Skin epidermis (tissue), 12 donors: ENCODE results near the gene SNPH.

Source experiments
- H3K27ac ChIP-seq, 21 experiments: fragments of 200-600 bp; sonication (generic) in 11 of 21; one replicate each; pipeline ENCODE4 v1.5.0; 2020; ENCODE audit warnings: mild to moderate bottlenecking in 3 of 21, inconsistent platforms in 2 of 21, moderate library complexity in 2 of 21
- H3K4me3 ChIP-seq, 7 experiments: fragments of 200-600 bp; sonication (generic) in 2 of 7; one replicate each; pipeline ENCODE4 v1.5.0; 2020; ENCODE audit warnings: inconsistent platforms in 2 of 7, mild to moderate bottlenecking in 2 of 7, moderate library complexity in 1 of 7

Gene SNPH

DNA sequence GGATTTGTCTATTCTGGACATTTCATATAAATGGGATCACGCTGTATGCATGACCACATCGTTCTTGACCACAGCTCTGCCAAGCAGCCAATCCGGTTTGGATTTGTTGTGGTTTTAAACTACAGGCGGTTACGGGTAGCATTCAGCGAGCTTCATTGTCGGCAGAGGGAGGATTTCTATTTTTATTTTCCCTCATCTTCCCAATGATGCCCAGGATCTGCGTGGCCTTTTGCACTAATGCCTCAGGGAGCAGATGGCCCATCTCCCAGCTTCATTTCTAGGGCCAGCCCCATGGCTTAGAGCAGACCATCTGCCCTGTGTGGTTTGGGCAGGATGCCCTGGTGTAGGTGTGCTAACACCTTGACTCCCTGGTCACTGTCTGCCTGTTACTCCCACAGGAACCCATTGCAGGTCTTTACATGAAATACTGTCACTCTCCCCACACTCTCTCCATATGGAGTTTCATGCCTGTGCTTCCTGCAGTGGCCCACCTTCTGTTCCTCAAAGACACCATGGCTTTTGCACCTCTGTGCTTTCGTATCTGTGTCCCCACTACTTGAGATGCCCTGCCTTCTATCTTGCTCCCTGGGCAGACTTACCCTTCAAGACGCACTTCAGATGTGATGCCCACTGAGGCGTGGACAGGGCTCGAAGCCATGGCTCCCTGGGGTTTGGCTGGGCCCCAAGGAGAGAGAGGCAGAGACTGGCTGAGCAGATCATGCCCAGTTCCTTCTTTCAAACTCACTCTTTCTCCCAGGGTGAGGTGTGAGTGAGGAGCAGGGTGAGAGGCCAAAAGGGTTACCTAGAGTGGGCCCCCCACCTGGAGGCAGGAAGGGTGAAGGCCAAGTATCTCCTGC lies 36.8 kb downstream of the SNPH start:
- Histone ChIP-seq H3K27ac (no peak overlapping the region), H3K4me3 (no peak overlapping the region)

DNA sequence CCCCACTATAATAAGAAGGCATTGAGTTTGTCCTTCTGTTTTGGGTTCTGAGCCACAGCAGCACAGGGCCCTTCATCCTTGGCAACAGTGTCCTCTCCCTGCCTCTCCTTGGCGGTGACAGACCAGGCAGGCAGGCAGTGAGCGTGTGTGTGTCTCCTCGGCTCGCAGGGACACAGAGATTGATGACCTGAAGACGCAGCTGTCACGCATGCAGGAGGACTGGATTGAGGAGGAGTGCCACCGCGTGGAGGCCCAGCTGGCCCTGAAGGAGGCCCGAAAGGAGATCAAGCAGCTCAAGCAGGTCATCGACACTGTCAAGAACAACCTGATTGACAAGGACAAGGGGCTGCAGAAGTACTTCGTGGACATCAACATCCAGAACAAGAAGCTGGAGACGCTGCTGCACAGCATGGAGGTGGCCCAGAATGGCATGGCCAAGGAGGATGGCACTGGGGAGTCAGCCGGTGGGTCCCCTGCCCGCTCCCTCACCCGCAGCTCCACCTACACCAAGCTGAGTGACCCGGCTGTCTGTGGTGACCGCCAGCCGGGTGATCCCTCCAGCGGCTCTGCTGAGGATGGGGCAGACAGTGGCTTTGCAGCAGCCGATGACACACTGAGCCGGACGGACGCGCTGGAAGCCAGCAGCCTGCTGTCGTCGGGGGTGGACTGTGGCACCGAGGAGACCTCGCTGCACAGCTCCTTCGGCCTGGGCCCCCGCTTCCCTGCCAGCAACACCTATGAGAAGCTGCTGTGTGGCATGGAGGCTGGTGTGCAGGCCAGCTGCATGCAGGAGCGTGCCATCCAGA lies 38.8 kb downstream of the SNPH start:
- Histone ChIP-seq H3K4me3 (no peak overlapping the region), H3K27ac (no peak overlapping the region)

DNA sequence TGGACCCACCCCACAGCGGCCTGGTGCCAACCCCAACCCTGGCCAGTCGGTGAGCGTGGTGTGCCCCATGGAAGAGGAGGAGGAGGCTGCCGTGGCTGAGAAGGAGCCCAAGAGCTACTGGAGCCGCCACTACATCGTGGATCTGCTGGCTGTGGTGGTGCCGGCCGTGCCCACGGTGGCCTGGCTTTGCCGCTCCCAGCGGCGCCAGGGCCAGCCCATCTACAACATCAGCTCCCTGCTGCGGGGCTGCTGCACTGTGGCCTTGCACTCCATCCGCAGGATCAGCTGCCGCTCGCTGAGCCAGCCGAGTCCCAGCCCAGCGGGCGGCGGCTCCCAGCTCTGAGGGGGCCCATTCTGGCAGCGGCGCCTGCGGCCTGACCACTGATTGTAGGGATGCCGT lies 39.6 kb downstream of the SNPH start:
- H3K4me3 ChIP-seq: no peak overlapping the region
- H3K27ac ChIP-seq: no peak overlapping the region

DNA sequence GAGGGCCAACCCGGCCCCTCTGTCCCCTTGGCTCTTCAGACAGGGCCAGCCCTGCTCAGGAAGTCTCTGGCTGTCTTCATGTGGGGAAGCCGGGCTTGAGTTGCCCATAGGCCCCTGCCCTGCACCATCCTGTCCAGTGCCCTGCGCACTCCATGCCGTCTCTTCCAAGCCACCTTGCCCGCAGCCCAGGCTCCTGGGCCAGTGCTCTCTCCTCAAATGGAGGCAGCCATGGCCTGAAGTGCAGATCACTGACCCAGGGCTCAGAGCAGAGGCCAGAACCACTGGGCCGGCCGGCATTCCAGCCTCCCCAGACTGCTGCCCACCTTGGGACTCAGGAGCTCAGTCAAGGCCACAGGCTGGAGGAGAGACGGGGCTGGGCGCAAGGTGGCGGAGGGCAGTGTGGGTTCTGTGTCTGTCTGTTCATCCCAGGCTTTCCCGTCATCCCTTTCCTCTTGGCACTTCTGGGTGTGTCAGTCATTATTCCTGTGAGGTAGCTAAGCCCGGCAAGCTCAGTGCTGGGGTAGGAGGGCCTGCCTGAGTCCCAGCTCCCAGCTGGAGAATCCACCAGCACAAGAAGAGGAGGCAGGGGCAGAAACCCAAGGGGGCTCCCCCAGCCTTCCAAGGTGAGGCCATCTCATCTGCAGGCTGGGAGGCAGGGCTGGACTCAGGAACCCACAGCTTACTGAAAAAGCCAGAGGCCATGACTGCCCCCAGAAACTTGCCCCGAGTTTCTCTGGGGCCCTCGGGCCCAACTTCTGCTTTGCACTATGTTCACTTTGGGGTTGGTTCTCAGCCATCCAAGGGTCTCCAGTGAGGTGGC lies 40.4 kb downstream of the SNPH start:
- Histone ChIP-seq H3K4me3 (no peak overlapping the region), H3K27ac (no peak overlapping the region)

DNA sequence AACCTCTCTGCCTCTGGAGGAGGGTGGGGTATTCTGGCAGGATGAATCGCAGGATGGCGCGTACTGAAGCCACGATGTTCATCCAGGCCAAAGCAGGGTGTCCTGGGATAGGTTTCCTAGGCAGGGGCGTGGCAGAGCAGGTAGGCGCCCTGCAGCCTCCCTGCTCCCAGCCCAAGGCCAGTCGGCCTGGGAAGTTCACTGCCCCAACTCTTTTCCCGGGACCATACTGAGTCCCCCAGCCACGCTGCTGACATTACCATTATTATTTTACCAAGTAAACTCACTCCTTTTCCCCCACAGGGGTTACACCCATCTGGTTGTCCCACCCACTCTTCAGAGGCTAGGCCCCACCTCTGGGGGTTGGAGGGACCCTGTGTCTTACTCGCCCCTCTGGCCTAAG lies 41.1 kb downstream of the SNPH start:
- no peak overlapping the region for H3K27ac ChIP-seq

DNA sequence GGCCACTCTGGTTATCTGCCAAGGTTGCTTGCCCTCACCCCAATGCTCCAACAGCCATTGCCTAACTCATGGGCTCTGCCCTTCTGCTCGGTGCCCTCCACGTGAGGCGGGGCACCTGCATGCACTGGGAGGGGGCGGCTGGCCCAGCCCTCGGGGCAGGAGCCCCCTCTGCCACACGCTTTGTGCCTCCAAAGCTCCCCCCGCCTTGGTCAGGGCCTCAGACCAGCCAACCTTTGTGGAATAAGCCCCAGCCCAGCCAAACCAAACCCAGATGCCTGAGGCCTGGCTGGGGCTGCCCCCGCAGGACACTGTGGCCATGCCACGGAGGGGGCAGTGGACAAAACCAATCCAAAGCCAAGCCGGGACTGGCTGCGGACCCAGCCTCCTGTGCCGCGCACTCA lies 41.5 kb downstream of the SNPH start:
- H3K27ac ChIP-seq: no peak overlapping the region
- H3K4me3 ChIP-seq: no peak overlapping the region

More for the DNA sequence above, 41.1 kb downstream of the SNPH start:
- H3K4me3 ChIP-seq: no peak overlapping the region

DNA sequence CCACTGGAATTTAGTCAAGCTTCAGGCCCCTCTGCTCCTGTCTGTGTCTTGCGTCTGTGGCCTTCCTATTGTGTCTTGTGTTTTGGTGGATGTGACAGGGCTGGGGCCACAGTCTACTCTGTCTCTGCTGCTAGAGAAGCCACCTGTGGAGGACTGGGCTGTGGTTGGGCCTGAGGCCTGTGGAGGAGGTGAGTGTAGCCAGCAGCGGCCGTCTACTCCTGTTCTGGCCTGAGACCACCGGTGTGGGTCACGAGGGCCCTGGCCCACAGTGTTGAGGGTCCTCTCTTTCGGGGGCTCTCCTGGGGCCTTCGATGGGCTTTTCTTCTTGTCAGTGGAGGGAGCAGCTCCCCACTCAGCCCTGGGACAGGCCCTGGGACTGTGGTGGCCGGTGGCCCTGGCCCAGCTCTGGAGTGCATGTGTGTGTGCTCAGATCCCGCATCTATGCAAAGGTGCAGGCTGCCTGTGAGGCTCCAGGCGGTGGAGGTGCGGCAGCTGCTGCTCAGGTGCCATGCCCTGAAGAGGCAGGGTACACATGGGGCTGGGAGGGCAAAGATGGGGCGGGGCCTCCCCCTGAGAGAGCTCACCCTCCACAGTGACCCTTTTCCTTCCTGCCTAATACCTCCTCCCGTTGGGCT lies 42.1 kb downstream of the SNPH start:
- H3K4me3 ChIP-seq: no peak overlapping the region
- no peak overlapping the region for H3K27ac ChIP-seq

DNA sequence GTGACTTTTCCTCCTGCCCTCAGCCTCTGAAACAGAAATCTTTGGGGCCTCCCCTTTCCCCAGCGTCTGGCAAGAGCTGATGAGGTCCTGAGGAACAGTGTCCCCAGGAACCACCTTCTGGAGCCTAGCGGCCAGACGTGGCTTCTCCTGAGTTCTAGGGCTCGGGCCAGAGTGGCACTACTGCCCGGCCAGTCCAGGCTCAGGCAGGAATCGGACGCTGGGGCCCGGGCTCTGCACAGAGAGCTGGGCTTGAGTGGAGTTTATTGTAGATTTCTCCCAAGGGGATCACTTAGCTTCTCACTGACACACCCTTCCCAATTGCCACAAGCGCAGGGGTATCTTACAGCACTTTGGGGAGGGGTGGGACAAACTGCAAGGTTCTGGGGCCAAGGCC lies 42.6 kb downstream of the SNPH start:
- Histone ChIP-seq H3K4me3 (no peak overlapping the region), H3K27ac (no peak overlapping the region)

DNA sequence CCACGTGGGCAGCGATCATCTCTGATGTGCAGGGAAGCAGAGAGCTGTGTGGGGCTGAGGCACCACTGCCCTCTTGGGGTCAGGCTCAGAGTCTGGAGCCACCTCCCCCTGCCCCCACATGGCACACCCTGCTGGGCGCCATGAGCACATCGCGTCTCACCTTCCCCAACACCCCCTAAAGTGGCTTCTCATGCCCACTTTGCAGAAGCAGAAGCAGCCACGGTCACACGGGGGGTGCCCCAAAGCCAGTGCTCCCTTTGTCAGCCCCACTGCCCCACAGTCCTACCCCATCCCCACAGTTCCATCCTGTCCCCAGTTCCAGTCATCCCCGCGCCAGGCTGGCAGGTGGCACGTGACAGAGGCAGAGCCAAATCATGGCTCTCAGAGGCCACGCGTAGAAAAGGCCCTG lies 43.3 kb downstream of the SNPH start:
- H3K4me3 ChIP-seq: no peak overlapping the region

DNA sequence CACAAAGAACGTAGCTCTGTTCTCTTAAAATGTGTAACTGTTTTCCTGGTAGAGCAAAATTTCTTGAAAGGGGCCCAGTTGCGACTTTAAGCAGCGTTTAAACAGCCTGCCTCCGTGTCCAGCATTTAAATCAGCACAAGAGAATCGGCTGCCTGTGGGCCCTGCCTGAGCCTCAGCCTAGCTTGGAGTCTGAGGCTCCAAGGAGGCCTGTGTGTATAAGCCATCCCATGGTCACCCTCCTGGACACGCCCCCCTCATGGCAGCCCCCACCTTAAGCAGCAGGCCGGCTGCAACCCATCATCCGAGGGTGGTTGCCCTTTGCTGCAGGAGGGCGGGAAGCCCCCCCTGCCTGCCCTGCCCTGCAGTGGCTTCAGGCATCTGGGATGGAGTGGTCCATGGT lies 44.0 kb downstream of the SNPH start:
- Histone ChIP-seq H3K27ac (no peak overlapping the region), H3K4me3 (no peak overlapping the region)

More for the DNA sequence above, 43.3 kb downstream of the SNPH start:
- H3K27ac ChIP-seq: no peak overlapping the region

DNA sequence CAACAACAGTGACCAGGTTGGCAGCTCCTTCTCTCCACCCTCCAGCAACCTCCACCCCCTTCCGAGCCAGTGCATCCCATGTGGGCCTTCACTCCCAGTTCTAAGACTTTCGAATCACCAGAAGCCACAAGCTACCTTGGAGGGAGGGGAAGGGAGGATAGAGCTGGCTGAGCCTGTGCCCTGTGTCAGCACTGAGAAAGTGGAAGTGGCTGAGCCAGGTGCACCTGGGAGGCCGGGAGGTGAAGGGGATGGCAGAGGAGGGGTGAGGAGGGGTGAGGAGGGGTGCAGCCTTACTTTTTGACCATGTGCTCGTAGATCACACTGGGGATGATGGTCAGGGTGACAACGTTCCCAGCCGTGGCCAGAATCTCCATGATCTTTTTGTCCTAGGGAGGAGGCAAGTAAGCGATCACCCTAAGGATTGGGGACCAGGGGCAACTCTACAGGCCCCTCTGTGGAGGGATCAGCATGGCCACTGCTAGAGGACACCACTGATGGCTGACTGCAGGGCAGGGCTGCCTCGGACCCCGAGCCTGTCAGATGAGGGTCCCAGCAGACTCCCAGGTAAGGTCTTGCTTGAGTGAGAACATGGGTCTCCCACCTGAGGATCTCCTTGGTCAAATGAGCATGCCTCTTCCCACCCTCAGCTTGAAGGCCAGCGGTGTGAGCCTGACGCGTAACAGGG lies 44.6 kb downstream of the SNPH start:
- H3K4me3 ChIP-seq: no peak overlapping the region
- H3K27ac ChIP-seq: no peak overlapping the region

DNA sequence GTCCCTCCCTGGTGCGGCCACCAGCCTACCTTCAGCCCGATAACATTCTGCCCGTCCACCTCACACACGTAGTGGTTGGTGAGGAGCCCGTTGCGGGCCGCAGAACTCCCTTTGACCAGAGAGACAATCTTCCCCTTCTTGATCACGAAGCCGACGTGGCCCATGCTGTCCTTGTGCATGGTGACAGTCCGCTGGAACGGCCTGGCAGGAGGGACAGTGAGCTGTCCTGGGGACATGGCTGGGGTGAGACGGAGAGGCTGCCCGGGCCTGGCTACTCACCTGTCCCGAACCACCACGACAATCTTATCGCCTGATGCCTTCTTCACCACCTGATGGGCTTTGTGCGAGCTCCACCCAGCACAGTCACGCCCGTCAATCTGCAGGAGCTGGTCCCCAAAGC lies 46.2 kb downstream of the SNPH start:
- no peak overlapping the region for H3K27ac ChIP-seq
- H3K4me3 ChIP-seq: no peak overlapping the region

DNA sequence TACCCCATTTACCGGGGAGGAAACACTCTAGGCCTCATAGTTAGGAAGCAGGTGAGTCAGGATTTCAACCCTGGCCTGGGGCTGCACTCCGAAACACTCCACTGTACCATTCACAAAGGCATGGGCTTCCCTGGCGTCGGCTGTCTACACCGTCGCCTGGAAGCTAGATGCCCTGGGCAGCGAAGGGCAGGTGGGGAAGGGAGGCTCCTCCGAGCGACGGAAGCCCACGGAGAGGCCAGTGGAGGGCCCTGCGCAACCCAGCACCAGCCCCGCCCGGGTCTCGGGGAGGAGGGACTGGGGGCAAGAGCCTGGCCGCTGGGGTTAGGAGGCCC lies 46.8 kb downstream of the SNPH start:
- no peak overlapping the region for H3K27ac ChIP-seq
- no peak overlapping the region for H3K4me3 ChIP-seq

DNA sequence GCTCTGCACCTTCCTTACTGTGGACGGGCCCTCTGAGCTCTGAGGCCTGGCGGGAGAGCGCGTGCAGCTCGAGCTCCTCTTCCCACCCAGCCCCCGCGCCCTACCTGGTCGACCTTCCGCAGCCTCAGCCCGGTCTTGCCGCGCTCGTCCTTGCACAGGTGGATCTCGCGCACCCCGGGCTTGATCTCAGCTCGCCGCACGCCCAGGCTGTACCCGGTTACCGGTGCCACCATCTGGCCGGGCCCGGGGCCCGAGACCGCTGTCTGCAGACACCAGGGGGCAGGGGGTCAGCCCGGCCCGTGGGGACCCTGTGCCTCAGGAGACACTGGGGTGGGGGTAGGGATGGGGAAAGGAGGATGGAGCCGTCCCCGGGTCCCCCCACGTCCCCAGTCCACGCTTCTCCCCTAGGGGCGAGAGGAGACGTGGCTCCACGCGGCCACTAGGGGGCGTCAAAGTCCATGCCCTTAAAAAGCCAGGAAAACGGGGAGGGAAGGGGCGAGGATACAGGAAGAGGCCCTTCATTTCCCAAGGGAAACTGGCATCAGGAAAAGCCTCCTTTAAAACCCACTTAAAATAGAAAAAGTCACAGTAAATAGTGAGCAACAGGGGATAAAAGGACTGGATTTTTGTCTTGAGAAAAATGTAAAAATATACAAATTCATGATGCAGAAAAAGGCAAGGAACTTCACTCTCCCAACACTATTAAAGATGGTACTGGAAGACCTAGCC lies 47.3 kb downstream of the SNPH start:
- peak overlapping the region in 4 of 21 experiments; percentile 17 to 31 (median 20) for H3K27ac ChIP-seq
- no peak overlapping the region for H3K4me3 ChIP-seq

DNA sequence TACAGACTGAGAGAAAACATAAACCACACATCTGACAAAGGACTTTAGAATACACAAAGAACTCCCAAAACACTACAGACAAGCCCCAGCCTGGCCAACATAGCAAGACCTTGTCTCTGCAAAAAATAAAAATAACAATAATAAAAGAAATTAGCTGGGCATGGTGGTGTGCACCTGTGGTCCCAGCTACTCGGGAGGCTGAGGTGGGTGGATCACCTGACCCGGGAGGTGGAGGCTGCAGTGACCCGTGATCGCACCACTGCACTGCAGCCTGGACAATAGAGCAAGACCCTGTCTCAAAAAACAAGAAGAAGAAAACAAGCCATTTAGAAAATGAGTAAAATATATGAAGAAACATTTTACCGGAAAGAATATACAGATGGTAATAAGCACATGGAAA lies 49.7 kb downstream of the SNPH start:
- H3K4me3 ChIP-seq: no peak overlapping the region
- H3K27ac ChIP-seq: no peak overlapping the region

DNA sequence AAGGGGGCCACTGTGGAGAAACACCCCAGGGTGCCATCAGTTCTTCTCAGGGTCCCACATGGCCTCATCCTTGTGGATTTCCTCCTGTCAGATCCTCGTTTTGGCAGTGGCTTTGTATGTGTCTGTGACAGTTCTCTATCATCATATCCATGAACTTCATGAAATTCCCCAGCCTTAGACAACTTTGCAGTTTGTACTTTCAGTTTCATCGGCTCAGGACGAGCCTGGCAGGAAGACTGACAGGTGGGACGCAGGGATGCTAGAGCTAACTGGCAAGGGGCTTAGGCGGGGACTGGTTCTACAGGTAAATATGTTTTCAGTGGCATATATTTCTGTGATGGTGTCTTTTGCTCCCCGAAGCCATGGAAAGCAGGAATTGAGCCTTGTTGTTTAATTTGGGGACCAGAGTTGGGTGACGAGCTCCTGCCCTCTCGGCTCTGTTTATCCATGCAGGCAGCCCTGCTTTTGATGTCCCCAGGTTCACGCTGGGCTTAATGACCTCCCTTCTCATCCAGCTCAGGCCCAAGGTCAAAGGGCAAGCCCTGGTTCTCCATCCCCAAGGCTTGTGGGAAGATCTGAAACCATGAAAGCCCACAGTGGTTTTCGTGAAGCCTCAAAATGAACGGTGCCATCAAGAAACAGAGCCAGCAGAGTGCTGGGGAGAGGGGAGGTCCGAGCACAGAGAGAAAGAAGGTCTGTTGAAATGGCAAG lies 51.6 kb downstream of the SNPH start:
- H3K27ac ChIP-seq: no peak overlapping the region
- H3K4me3 ChIP-seq: no peak overlapping the region

DNA sequence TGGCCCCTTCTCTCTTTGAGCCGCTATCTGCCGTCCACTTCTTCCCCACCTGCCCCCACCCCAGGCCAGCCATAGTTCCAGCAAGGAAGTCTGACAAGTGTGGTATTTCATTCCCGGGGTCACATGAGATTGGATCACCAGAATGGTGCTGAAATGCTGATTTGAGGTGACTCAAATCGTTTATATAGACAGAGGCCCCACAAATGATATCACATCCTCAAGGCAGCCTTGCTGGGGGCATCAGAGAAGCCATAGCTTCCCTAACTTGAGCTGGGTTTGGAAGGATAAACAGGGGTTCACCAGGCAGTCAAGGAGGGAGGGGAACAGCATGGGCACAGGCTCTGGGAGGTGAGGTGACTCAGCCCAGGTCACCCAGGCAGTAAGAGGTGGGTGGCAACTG lies 53.0 kb downstream of the SNPH start:
- H3K27ac ChIP-seq: no peak overlapping the region

DNA sequence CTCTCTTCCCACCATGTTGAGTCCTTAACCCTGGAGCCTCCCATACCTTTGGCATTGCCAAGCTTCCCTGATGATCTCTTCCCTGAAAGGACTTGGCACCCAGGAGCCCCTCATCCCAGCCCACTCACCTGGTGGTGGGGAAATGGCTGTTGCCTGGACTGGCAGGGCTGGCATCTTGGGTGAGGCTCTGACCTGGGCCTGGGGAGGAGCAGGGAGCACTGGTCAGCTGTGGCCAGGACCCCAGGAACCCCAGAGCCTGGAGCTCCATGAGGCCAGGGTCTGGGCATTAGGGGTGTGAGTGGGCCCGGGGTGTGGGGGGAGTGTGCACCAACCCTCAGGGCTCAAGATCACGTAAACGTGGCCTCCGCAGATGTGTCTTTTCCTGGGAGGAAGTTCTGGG lies 53.4 kb downstream of the SNPH start:
- H3K4me3 ChIP-seq: no peak overlapping the region
- H3K27ac ChIP-seq: no peak overlapping the region

More for the DNA sequence above, 53.0 kb downstream of the SNPH start:
- no peak overlapping the region for H3K4me3 ChIP-seq
